Mesodermal cell (in vitro differentiated cells): ENCODE data around the gene CORO2B.
"Not testable (repeated sequence)": the region's sequence is repeated elsewhere in the genome, so short reads cannot be mapped to it uniquely, and the experiment has no call there.

ENCODE experiments used
- H3K27ac ChIP-seq: 2 replicates; pipeline ENCODE4 v1.7.0; 2013; ENCODE audit warnings: mild to moderate bottlenecking, low read depth, low read length, moderate library complexity; ENCODE audit not compliant: severe bottlenecking
- H3K36me3 ChIP-seq: 2 replicates; pipeline ENCODE4 v1.7.1; 2013; ENCODE audit warnings: mild to moderate bottlenecking, low read length, moderate library complexity; ENCODE audit not compliant: control insufficient read depth, insufficient read depth
- H3K4me1 ChIP-seq: one replicate; pipeline ENCODE4 v1.7.1; 2013; ENCODE audit warnings: mild to moderate bottlenecking, low read length; ENCODE audit not compliant: insufficient read depth, control insufficient read depth, poor library complexity, severe bottlenecking
- H3K4me3 ChIP-seq: 2 replicates; pipeline ENCODE4 v1.7.0; 2013; ENCODE audit warnings: low read length, control low read depth, mild to moderate bottlenecking; ENCODE audit not compliant: insufficient read depth, poor library complexity, severe bottlenecking; ENCODE audit errors: extremely low read depth
- H3K9me3 ChIP-seq: 2 replicates; pipeline ENCODE4 v1.7.1; 2013; ENCODE audit warnings: mild to moderate bottlenecking, low read length, moderate library complexity; ENCODE audit not compliant: control insufficient read depth
- WGBS, 2 experiments: methylation state at CpG; one replicate each; pipeline ENCODE4 v1.1.5; 2013; ENCODE audit warnings: missing lambda C conversion rate in 2 of 2; ENCODE audit not compliant: insufficient coverage in 2 of 2; 5-methylcytosine and 5-hydroxymethylcytosine counted together

CORO2B gene

GRCh38 chr15:68677996-68678395 is 99.2 kb downstream of the CORO2B start:
- H3K9me3 ChIP-seq, result no peaks in the 10 kb centered on the region
- 88 to 100% methylated on average over 1 to 2 of the region's 3 CpGs for WGBS, 2 experiments
- H3K4me3 ChIP-seq, result no peak overlapping the region
- H3K4me1 ChIP-seq, result peaks cover 4% of the 10 kb centered on the region
- no peaks in the 10 kb centered on the region for H3K36me3 ChIP-seq
- H3K27ac ChIP-seq, result no peak overlapping the region

- H3K4me3 ChIP-seq, result no peak overlapping the region
- H3K4me1 ChIP-seq, result peaks cover 4% of the 10 kb centered on the region
- H3K27ac ChIP-seq, result no peak overlapping the region
- no peaks in the 10 kb centered on the region for H3K9me3 ChIP-seq
- WGBS, 2 experiments, result 83 to 95% methylated on average over 1 to 2 of the region's 5 CpGs
- no peaks in the 10 kb centered on the region for H3K36me3 ChIP-seq
Measured at GRCh38 chr15:68678746-68679145, 100.0 kb downstream of the CORO2B start.

GRCh38 chr15:68679161-68679560 is 100.4 kb downstream of the CORO2B start:
- 83 to 100% methylated on average over 2 to 3 of the region's 3 CpGs for WGBS, 2 experiments
- Histone ChIP-seq H3K4me1 (peaks cover 4% of the 10 kb centered on the region), H3K4me3 (no peak overlapping the region), H3K9me3 (no peaks in the 10 kb centered on the region), H3K27ac (no peak overlapping the region), H3K36me3 (no peaks in the 10 kb centered on the region)

GRCh38 chr15:68679961-68680371 is 101.2 kb downstream of the CORO2B start:
- Histone ChIP-seq H3K36me3 (no peaks in the 10 kb centered on the region), H3K4me1 (peaks cover 1% of the 10 kb centered on the region), H3K9me3 (no peaks in the 10 kb centered on the region), H3K27ac (no peak overlapping the region), H3K4me3 (no peak overlapping the region)
- WGBS, 2 experiments, result 83 to 100% methylated on average over 1 to 3 of the region's 4 CpGs

DNA sequence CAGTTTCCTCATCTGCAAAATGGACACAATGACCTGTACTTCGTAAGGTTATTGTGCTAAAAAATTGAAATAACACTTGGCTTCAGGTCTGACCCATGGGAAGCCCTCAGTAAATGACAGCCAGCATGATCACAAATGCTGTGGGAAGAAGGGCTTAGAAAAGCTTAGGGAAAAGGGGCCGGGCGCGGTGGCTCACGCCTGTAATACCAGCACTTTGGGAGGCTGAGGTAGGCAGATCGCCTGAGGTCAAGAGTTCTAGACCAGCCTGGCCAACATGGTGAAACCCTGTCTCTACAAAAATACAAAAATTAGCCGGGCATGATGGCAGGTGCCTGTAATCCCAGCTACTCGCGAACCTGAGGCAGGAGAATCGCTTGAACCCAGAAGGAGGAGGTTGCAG is 102.0 kb downstream of the CORO2B start:
- H3K4me1 ChIP-seq, H3K4me3 ChIP-seq, H3K27ac ChIP-seq, H3K9me3 ChIP-seq, H3K36me3 ChIP-seq: not testable (repeated sequence)
- 91 to 96% methylated on average over 6 to 7 of the region's 10 CpGs for WGBS, 2 experiments

GRCh38 chr15:68681836-68682235 is 103.0 kb downstream of the CORO2B start:
- Histone ChIP-seq H3K4me3 (no peak overlapping the region), H3K9me3 (no peaks in the 10 kb centered on the region), H3K4me1 (no peaks in the 10 kb centered on the region), H3K27ac (no peak overlapping the region), H3K36me3 (no peaks in the 10 kb centered on the region)
- WGBS, 2 experiments, result 52 to 61% methylated on average over 2 of the region's 2 CpGs

DNA sequence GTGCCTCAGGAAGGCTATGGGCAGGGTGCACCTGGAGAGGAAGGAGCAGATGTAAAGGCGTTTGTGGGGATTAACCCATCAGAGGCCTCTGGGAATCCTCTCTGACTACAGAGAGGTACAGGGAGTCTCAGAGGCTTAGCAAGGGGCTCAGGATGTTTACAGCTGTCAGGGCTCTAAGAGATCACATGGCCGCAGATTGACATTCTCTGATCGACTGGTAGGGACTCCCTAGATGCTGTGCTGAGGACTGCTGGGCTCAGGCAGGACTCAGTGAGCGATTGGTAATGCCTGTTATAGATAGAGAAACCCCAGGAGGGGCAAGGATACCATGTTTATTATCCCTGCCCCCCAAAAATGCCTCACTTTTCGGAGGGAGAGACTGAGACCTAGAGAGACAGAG is 103.5 kb downstream of the CORO2B start:
- Histone ChIP-seq H3K27ac (no peak overlapping the region), H3K4me1 (no peaks in the 10 kb centered on the region), H3K9me3 (no peaks in the 10 kb centered on the region), H3K4me3 (no peak overlapping the region), H3K36me3 (no peaks in the 10 kb centered on the region)
- 76 to 91% methylated on average over 4 of the region's 5 CpGs for WGBS, 2 experiments

GRCh38 chr15:68683026-68683425 is 104.2 kb downstream of the CORO2B start:
- 96% methylated on average over 6 to 7 of the region's 8 CpGs for WGBS, 2 experiments
- Histone ChIP-seq H3K27ac (no peak overlapping the region), H3K4me3 (no peak overlapping the region), H3K4me1 (no peaks in the 10 kb centered on the region), H3K9me3 (no peaks in the 10 kb centered on the region), H3K36me3 (no peaks in the 10 kb centered on the region)

DNA sequence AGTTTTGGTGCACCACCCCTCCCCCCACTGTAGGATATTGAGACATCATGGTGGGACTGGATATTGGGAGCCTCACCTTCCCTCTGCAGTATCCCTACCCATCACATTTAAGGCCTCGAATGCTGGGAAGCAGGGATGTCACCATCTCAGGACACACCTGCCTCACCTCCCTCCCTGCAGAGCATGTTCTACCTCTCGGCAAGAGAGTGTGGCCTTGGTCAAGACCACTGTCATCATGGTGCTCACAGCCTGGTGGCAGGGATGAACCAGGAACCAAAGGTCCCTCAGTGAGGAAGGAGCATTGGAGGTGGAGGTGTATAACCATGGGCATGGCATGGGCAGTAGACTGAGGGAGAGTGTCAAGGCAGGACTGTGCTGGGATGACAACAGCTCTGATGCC is 104.8 kb downstream of the CORO2B start:
- no peak overlapping the region for H3K4me3 ChIP-seq
- WGBS, 2 experiments, result 100% methylated on average over 1 to 2 of the region's 2 CpGs
- H3K36me3 ChIP-seq, result no peaks in the 10 kb centered on the region
- H3K27ac ChIP-seq, result no peak overlapping the region
- no peaks in the 10 kb centered on the region for H3K9me3 ChIP-seq
- no peaks in the 10 kb centered on the region for H3K4me1 ChIP-seq

GRCh38 chr15:68684476-68684875 is 105.7 kb downstream of the CORO2B start:
- Histone ChIP-seq H3K9me3 (no peaks in the 10 kb centered on the region), H3K4me1 (no peaks in the 10 kb centered on the region), H3K36me3 (no peaks in the 10 kb centered on the region), H3K4me3 (no peak overlapping the region), H3K27ac (no peak overlapping the region)
- 63 to 64% methylated on average over 3 of the region's 5 CpGs for WGBS, 2 experiments

DNA sequence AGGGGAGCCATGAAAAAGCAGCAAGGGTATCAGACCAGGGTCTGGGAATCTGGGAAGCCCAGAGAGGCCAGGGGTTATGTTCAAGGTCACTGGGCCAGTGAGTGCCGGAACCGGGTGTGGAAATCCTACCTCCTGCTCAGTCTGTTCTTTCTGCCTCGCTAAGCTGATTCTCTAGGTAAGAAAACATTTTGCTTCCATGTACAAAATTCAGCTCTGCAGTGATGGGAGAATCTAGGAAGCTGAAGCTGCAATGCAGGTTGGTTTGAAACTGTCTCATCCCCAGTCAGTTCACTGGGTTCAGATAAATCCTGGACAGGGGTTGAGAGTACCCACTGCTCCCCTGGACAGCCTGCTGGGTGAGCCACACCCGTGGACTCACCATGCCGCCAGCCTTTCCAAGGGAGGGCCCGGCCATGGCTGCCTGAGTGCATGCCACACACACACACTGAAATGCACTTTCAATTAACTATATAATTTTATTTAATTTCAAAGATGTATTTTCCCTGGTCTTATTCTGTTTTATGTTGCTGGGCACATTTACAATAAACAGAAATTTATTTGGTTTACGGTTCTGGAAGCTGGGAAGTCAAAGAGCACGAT is 108.4 kb downstream of the CORO2B start:
- Histone ChIP-seq H3K4me1 (no peaks in the 10 kb centered on the region), H3K9me3 (no peaks in the 10 kb centered on the region), H3K36me3 (no peaks in the 10 kb centered on the region), H3K27ac (no peak overlapping the region), H3K4me3 (no peak overlapping the region)
- 90 to 95% methylated on average over 5 to 6 of the region's 8 CpGs for WGBS, 2 experiments
